Mucosa of descending colon (tissue), 3 donors: ENCODE results near the gene HS6ST3. TPM values are rescaled to one million over a fixed set of nuclear protein-coding genes. Genes with fewer than 3 reads are reported as not detected.

Experiments used
- ATAC-seq: fragments of 200-7000 bp; cut with Tn5 transposase; one replicate; pipeline ENCODE4 v1.9.1; 2020; ENCODE audit warnings: mild to moderate bottlenecking, moderate library complexity
- DNase-seq, 3 donors: peaks; one replicate each; pipeline ENCODE4 v3.0.0-alpha.2; 2020
- H3K36me3 ChIP-seq: fragments of 200-600 bp; one replicate; pipeline ENCODE4 v1.8.0; 2021; ENCODE audit warnings: low read depth, mild to moderate bottlenecking
- H3K4me1 ChIP-seq: fragments of 200-600 bp; one replicate; pipeline ENCODE4 v1.8.0; 2021; ENCODE audit warnings: low read depth, mild to moderate bottlenecking
- H3K4me3 ChIP-seq: fragments of 200-600 bp; one replicate; pipeline ENCODE4 v1.8.0; 2021; ENCODE audit warnings: mild to moderate bottlenecking
- H3K9me3 ChIP-seq: fragments of 200-600 bp; one replicate; pipeline ENCODE4 v1.8.0; 2021; ENCODE audit warnings: mild to moderate bottlenecking
- CTCF ChIP-seq: fragments of 200-600 bp; IDR thresholded peaks from one replicate; pipeline ENCODE4 v1.8.0; 2022; ENCODE audit warnings: antibody characterized with exemption, mild to moderate bottlenecking
- intact Hi-C, 2 donors: fragments of 100-400 bp; cut with DNase I in 1 of 2; cut with micrococcal nuclease in 1 of 2; formaldehyde crosslinking; loops; one replicate each; pipeline versions ENCODE4 v1.11.0 to v1.11.1; 2022; cut with DNase I, micrococcal nuclease
- total RNA-seq, 3 donors: library from RNA; stranded (reverse); fragmentation: NEBNext Ultra II Directional in 2 of 3; extraction: Animal tissue kit (Norgen Biotek cat#: 25700) in 2 of 3; gene quantifications; one replicate each; pipeline versions ENCODE4 v1.2.1 to v1.2.4, GENCODE V29; 2021 to 2023
- donor health status: DM: no; HTN: no; CAD: no; lungs with moderate emphysema.
- donor health status: DM: no; HTN: no; CAD: no.
- donor health status: DM: no; HTN: yes; CAD: no.

HS6ST3 gene
- total RNA-seq, 3 donors from 2014 or later, result 0.14 to 0.89 TPM; not detected in 1

GRCh38 chr13:96687191-96687590 is 597.3 kb downstream of the HS6ST3 start:
- Histone ChIP-seq H3K36me3 (no peaks in the 10 kb centered on the region), H3K4me3 (no peak overlapping the region), H3K4me1 (no peaks in the 10 kb centered on the region), H3K9me3 (no peaks in the 10 kb centered on the region)
- TF ChIP-seq CTCF, result no peak
- intact Hi-C loops, result no loop called here
- ATAC-seq, result no peak
- DNase-seq, result no peak

GRCh38 chr13:96690998-96691397 is 601.1 kb downstream of the HS6ST3 start:
- intact Hi-C loops, result no loop called here
- no peak for TF ChIP-seq CTCF

GRCh38 chr13:96696389-96696900 is 606.5 kb downstream of the HS6ST3 start:
- intact Hi-C loops, result no loop called here
- DNase-seq (no peak), ATAC-seq (no peak)
- Histone ChIP-seq H3K4me1 (no peaks in the 10 kb centered on the region), H3K36me3 (no peaks in the 10 kb centered on the region), H3K4me3 (no peak overlapping the region), H3K9me3 (no peaks in the 10 kb centered on the region)
- TF ChIP-seq CTCF, result no peak

More at GRCh38 chr13:96690998-96691397, 601.1 kb downstream of the HS6ST3 start:
- Histone ChIP-seq H3K4me3 (no peak overlapping the region), H3K4me1 (no peaks in the 10 kb centered on the region), H3K9me3 (no peaks in the 10 kb centered on the region), H3K36me3 (no peaks in the 10 kb centered on the region)
- DNase-seq (no peak), ATAC-seq (no peak)

GRCh38 chr13:96700657-96701056 is 610.8 kb downstream of the HS6ST3 start:
- H3K9me3 ChIP-seq, result no peaks in the 10 kb centered on the region
- no peaks in the 10 kb centered on the region for H3K36me3 ChIP-seq
- no peak for TF ChIP-seq CTCF
- ATAC-seq (no peak), DNase-seq (no peak)
- no peak overlapping the region for H3K4me3 ChIP-seq
- intact Hi-C loops, result no loop called here
- H3K4me1 ChIP-seq, result no peaks in the 10 kb centered on the region

- Histone ChIP-seq H3K4me3 (no peak overlapping the region), H3K36me3 (no peaks in the 10 kb centered on the region), H3K4me1 (no peaks in the 10 kb centered on the region), H3K9me3 (no peaks in the 10 kb centered on the region)
- no peak for DNase-seq
- no peak for TF ChIP-seq CTCF
- no peak for ATAC-seq
- intact Hi-C loops, result no loop called here
Measured at GRCh38 chr13:96707146-96707545, 617.2 kb downstream of the HS6ST3 start.
